HG03457 (cell line): ENCODE results near the gene STK25.
A peak's percentile ranks its signal among the peaks of the same experiment; 100 is the strongest.
"Not testable (repeated sequence)": the region's sequence is repeated elsewhere in the genome, so short reads cannot be mapped to it uniquely, and the experiment has no call there.

ENCODE experiments used
- ATAC-seq: cut with Tn5 transposase; IDR thresholded peaks from one replicate; pipeline ENCODE4 v1.9.1; 2021; ENCODE audit warnings: moderate number of reproducible peaks; ENCODE audit not compliant: unreplicated experiment

STK25 gene

DNA sequence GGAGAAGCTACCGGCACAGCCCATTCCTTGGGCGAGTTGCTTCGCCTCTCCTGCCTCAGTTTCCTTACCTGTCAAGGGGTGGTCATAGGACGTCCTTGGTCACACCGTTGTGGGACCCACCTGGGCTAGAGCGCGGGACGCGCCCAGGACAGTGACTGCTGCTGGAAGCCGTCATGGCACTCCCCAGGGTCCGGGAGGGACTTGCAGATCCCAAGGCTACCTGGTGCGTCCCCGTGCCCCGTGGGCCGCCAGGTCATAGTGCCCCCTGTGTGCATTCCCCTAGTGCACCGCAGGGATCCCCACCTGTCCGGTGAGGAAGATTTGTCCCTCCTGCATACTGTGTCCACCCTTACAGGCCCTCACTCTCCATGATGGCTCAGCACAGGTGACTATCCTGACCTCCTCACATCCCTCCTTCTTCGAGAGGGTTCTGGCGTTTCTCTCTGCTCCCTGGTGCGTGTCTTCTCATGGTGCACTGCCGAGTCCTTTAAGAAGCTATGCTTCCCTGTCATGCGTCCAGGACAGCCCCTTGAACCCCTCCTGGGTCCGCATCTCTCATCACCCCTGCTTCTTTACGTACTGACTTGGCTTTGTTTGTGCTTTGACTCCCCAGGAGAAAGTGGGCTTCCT, 886 bp upstream of the STK25 start:
- ATAC-seq, result no peak

DNA sequence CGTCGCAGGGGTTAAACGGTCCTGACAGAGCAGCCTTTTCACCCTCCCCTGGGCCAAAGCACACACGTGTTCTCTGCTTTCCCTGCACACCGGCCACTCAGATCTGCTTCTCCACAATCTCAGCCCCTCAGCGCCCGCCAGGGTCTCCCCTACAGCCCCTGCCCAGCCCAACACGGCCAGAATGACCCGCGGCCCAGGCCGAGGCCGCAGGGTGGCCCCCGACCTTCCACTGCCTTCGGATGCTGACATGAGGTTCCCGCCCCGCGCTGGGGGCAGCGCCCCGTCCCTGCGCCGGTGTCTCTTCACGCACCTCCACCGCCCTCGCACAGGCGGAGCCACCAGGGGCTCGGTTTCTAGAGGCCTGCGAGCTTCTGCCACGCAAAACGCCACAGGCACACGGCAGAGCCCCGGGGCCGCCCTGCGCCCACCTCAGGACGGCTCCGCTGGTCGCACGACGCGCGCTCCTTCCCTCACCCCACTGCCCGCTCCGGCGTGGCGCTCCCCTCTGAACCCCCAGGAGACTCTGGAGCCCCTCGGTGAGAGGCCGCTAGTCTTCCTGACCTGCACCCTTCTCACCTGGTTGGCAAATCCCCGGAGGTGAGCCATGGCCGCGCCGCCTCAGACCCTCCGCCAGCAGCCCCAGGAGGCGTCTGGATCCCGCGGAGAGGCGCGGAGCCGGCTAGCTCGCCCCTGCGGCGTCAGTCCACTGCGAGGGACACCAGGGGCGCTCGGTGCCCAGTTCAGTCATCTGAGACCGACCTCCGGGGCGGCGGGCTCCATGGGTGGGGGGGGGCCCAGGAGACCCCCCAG, 749 bp downstream of the STK25 start:
- peak; percentile 10 for ATAC-seq

GRCh38 chr2:241506793-241507429, 1.5 kb downstream of the STK25 start:
- ATAC-seq, result no peak

DNA sequence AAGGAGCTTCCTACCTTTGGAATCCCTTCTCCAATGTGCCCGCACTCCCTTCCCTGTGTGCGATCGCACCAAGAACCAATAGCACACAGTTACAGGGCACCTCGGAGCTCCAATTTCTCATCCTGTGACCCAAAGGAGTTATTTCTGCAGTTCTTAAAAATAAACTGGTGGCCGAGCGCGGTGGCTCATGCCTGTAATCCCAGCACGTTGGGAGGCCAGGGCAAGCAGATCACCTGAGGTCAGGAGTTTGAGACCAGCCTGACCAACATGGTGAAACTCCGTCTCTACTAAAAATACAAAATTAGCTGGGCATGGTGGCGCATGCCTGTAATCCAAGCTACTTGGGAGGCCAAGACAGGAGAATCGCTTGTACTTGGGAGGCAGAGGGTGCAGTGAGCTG, 2.1 kb downstream of the STK25 start:
- not testable (repeated sequence) for ATAC-seq

DNA sequence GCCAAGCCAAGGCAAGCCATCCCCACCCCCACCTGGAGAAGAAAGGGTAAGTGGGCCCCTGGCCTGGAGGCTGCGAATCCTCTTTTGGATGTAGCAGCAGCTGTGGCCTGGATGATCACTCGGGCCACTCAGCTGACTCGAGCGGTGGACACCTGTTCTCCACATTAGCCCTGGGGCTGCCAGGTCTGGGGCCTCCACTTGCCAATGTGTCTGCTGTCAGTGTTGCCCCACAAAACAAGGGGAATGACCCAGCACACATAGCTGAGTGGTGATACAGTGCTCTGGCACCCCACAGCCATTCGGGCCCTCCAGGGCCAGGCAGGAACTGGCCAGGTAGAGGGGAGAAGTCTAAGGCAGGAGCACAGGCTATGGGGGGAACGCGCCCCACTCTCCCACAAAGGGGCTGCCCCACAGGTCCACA, 2.6 kb downstream of the STK25 start:
- no peak for ATAC-seq

- no peak for ATAC-seq
These were observed 3.2 kb downstream of the STK25 start for GRCh38 chr2:241505086-241505780.

- no peak for ATAC-seq
These were observed 4.5 kb downstream of the STK25 start for GRCh38 chr2:241503776-241504392.

- no peak for ATAC-seq
These were observed 6.1 kb downstream of the STK25 start for GRCh38 chr2:241502281-241502680.

DNA sequence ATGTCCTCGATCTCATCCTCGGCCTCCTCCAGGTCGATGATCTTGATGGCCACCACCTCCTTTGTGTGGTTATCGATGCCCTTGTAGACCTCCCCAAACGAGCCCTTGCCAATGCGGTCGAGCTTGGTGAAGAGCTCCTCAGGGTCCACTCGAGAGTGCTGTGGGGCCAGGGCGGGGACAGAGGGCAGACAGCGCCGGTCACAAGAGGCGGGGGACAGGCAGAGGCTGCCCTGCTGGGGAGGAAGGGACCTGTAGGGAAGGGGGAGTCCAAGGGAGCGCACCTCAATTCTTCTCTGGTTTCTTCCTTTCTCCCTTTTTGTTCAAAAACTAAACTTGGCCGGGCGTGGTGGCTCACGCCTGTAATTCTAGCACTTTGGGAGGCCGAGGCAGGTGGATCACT, 6.8 kb downstream of the STK25 start:
- ATAC-seq, result no peak

DNA sequence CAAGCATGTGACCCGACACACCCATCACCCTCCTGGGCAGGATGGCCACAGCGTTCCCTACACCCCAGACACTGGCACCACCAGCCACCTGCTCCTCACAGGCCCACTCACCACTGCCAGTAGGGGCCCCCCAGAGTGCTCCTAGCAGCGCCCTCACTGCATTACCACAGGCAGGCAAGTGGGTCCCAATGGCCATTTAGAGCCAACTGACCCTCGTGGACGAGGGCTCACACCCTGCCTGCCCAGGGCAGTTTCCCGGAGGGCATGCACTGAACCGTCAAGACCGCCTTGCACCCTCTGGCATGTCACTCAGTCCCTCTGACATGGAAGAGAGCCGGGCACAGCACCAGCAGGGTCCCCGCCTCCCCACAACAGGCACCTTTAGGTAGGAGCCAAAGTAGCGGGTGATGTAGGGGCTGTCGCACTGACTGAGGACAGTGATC, 7.3 kb downstream of the STK25 start:
- ATAC-seq, result no peak

DNA sequence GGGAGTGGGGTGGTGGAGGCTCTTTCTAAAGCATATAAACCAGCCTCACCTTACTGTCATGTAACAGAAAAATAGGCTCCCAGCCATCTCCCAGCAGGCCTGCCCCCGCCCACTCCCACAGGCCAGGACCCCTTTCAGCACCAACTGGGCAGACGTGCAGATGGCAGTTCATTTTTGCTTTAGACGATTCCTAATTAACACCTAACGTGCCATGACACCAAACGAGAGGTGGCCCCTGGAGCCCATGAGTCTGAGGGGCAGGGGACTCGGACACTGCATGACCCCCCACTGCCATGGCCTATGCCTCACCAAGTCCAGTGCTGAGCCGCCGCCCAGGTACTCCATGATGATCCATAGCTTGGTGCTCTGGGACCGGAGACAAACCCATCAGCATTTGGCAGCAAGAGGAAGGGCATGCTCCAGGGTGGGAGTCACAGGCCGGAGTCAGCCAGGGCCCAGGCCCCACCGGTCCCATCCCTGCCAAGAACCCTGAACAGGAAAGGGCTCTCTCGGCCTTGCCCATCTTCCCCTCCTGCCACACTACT, 7.9 kb downstream of the STK25 start:
- ATAC-seq, result no peak

GRCh38 chr2:241500016-241500415, 8.4 kb downstream of the STK25 start:
- ATAC-seq, result no peak

DNA sequence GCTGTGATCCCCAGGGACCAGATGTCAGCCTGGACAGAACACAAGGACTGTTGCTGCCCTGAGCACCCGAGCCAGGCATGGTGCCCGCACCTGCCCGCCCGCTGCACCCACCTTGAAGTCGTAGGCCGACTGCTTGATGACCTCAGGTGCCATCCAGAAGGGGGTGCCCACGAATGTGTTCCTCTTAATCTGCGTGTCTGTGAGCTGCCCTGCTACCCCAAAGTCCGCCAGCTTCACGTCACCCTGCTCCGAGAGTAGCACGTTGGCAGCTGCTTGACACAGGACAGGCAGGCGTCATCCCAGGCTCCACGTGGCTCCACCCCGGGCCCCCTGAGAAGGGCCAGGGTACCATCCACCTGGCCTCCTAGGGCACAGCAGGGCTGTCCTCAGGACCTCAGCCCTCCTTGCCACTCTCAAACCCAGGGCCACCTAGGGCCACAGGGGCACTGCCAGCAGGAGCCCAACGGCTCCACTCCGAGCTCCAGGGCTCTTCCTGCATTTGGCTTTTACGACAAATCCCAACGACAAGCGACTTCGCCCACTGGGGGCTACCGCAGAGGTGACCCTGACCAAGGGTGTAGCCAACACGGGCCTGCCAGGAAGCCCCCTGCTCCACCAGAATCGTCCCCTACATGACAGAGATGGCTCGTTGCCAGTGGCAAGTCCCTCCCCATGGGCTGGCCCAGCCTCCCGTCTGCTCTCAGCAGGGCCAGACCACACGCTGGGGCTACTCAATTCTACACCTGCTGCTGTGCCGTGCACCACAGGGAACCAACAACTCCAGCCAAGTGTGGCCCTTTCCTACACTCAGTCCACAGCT, 9.0 kb downstream of the STK25 start:
- no peak for ATAC-seq

- ATAC-seq, result no peak
These were observed 10.0 kb downstream of the STK25 start for GRCh38 chr2:241498115-241499070.

DNA sequence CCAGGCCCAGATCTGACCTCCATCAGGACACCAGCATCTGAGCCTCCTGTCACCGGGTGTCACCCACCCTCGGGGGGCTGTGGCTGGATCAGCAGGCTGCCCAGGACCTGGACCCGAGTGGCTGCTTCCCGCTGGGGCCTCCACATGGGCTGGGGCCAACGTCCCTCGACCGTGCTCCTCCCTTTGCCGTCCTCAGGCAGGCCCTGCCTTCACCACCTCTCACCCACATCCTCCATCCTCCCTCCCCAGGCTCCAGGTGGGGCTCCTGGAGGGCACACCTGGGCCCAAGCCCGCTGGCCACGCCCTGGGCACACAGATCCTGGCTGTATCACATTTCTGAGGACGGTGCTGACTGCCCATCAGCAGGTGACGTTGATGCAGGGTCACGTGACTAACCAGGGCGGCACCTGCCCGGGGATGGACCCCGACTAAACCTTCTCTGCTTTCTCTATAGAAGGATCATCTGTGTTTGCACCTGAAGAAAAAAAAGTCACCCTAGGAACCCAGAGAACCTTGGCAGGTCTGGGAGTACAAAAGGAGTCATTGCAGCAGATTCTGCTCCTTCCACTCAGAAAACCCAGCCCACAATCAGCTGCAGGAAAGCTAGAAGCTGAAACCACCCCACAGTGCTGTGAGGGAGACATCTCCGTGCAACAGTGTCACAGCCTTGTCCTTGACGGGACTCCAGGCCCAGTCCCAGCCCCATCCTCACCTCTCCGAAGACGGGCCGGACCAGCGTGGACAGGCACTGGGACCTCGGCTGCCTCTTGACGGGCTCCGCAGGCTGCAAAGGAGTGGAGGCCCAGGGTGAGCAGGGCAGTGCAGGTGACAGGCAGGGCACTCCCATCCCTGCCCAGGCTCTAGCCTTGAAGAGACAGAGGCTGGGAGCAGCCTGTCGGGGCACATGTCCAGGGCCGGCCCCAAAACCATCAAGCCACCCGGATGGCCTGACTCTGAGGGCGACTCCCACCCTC, 11.2 kb downstream of the STK25 start:
- no peak for ATAC-seq

DNA sequence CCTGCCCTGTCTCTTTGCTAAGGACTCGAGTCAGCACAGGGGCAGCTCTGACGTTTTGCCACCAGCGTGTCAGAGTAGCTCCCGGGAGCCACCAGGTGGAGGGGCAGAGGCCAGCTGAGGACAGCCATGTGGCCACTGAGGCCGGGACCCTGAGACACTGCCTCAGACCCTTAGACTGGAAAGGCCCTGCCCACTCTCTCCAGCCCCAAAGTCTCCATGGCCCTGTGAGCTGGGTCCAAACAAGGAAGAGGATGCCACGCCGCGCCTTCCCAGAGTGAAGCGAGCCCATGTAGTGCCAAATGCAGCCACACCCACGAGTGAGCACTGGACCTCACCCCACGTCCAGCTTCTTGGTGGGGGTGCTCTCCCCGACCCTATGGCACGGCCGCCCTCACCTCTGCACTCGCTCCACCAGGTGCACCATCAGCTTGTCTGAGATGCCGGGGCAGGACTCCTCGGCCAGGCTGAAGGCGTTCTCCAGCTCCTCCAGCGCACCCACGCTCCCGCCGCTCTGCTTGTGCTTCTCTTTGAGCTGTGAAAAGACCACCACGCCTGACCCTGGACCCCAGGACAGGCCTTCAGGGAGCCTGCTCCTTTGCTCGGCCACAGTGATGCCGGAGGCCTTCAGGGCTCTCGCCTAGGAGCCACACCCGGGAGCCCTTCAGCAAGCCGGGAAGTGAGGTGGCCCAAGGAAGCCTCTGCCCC, 12.2 kb downstream of the STK25 start:
- ATAC-seq, result no peak
